RPMI7951 (cell line): Measurements from ENCODE around the gene BMPR1A. TPM values are rescaled to one million over a fixed set of nuclear protein-coding genes. Genes with fewer than 3 reads are reported as not detected.
A peak's percentile ranks its signal among the peaks of the same experiment; 100 is the strongest.
"Not testable (repeated sequence)": the region's sequence is repeated elsewhere in the genome, so short reads cannot be mapped to it uniquely, and the experiment has no call there.

Experiments used
- DNase-seq: peaks from one replicate; pipeline ENCODE4 v3.0.0-alpha.2; 2012; ENCODE audit warnings: low read depth
- total RNA-seq: library from RNA; depleted of rRNA; stranded (reverse); fragments of >200 nt; shearing (Covaris generic); gene quantifications from 2 replicates; pipeline ENCODE4 v1.2.3, GENCODE V29; 2014

BMPR1A gene
- total RNA-seq, 1 experiment from 2014 or later: 30.3 TPM

DNA sequence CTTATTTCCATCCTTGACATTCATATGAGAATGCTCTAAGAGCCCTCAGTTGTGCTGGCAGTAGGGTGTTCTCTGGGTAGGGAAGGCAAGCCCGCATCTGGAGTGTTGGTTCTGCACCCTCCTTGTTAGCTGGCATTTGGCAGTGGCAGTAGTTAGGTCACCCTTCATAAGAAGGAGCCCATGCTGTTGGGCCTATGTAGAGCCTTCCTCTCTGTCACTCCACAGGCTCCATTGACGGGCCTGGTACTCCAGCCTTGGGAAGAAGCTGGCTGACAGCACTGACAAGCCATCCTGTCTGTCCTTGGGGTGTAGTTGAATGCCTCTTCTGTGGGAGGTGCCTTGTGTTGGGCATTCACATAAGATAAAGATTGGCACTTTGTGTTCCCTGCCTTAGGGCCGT, 89.7 kb downstream of the BMPR1A start:
- DNase-seq: no peak

GRCh38 chr10:86848747-86849146, 92.3 kb downstream of the BMPR1A start:
- no peak for DNase-seq

DNA sequence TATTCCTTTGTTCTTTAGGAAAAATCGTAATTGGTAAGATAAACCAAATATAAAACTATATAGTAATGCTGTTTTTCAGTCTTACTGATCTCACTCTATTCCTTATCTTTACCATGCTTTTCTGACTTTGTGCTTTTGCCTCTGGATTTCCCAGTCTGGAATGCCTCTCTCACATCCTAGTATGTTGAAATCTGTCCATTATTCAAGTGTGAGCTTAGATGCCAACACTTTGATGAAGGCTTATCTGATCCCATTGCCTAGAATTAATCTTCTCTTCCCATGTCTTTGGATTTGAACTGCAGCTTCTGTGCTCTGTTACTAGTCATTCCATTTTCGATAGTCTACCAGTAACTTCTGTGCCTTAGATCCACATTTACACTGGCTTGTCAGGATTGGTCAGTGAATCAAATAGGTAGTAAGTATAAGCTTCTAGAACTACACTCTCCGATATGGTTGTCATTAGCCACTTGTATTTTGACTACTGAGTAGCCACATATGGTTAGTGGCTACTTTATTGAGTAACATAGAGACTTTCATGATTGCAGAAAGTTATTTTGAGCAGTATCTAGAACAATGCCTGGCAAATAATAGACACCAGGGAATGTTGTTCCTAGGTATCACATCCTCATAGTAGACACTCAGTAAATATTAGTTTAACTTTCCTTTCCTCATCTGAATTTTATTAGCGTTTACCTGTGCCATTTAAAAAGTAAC, 92.9 kb downstream of the BMPR1A start:
- no peak for DNase-seq

GRCh38 chr10:86850481-86850880, 94.1 kb downstream of the BMPR1A start:
- DNase-seq: no peak

DNA sequence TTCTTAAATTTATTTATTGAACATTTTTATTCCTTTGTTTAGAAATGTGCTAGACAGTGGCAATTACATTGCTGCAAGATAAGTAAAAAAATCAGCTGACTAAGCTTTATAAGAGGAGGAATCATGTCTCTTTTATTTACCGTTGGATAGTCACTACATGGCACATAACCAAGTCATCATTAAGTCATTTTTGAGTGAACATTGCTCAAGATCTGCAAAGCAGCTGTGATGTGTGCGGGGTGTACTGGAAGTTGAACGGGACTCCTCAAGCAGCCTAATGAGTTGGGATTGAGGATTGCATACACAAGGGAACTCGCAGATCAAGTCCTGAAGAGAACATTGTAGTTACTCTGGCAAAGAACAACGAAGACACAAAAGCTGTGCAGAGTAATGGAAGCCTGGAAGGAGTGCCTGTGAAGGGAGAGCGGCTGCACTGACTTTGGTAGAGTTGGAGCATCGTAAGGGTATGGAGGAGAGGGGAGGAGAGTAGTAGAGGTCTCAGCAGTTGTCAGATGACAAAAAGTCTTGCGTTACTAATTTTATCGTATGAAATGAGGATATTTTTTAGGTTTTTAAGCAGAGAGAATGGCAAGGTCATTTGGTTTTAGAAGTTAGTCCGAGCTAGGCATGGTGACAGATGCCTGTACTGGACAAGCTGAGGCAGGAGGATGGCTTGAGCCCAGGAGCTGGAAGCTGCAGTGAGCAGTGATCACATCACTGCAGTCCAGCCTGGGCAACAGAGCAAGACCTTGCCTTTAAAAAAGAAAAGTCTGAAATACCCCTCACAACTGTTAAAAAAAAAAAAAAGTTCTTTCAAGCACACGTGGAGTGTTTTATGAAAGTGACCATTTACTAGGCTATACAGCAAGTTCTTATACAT, 95.1 kb downstream of the BMPR1A start:
- DNase-seq: no peak

DNA sequence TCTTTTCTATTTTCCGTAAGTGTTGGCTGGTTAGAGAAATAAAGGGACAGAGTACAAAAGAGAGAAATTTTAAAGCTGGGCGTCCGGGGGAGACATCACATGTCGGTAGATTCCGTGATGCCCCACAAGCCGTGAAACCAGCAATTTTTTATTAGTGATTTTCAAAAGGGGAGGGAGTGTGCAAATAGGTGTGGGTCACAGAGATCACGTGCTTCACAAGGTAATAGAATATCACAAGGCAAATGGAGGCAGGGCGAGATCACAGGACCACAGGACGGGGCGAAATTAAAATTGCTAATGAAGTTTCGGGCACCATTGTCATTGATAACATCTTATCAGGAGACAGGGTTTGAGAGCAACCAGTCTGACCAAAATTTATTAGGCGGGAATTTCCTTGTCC, 97.2 kb downstream of the BMPR1A start:
- not testable (repeated sequence) for DNase-seq

- no peak for DNase-seq
Measured at GRCh38 chr10:86855513-86855912, 99.1 kb downstream of the BMPR1A start.

DNA sequence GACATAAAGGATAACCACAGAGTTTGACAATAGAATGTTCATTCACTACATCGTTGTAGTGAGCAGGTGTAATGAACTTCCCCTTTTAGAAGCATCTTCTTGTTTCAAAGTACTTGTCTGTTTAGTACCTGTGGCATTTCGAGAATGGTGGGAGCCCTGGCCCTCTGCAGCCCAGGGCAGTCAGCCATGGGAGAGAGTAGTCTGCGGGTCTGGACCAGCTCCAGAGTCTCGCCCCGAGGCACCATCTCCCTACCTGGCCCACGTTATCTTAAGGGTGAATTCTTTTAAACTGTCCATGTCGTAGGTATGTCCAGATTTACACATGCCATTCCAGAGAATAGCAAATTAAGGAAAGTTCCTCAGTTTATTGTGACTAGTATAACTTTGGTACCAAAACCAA, 99.7 kb downstream of the BMPR1A start:
- DNase-seq: no peak

DNA sequence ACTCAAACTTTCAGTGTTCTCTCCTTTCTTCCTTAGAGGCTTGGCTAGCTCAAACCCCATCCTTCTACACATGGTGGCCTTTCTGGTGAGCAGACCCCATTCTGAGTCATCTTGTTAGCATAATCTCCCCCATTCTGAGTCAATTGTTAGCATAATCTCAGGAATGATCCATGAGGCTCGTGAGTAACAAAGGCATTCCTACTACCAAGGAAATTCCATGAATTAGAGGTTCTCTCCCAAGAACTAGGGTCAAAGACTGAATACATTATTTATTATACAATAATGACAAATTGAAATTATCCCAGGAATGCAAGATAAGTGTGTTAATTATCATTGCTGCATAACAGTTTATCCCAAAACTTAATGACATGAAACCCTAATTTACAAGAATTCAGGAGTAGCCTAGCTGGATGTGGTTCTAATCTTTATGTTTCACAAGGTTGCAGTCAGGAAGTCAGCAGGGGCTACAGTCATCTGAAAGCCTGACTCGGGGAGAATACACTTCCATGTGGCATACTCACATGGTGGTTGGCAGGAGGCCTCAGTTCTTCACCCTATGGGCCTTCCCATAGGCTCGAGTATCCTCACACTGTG, 100.8 kb downstream of the BMPR1A start:
- DNase-seq: peak; percentile 15

- no peak for DNase-seq
Measured at GRCh38 chr10:86858011-86858410, 101.6 kb downstream of the BMPR1A start.

- no peak for DNase-seq
Measured at GRCh38 chr10:86861351-86861750, 104.9 kb downstream of the BMPR1A start.

GRCh38 chr10:86862373-86862772, 106.0 kb downstream of the BMPR1A start:
- no peak for DNase-seq

GRCh38 chr10:86862786-86863483, 106.5 kb downstream of the BMPR1A start:
- DNase-seq: no peak

- no peak for DNase-seq
Measured at GRCh38 chr10:86863484-86863842, 107.0 kb downstream of the BMPR1A start.

- not testable (repeated sequence) for DNase-seq
Measured at GRCh38 chr10:86865011-86865811, 108.8 kb downstream of the BMPR1A start.

GRCh38 chr10:86867149-86867548, 110.7 kb downstream of the BMPR1A start:
- DNase-seq: no peak

- DNase-seq: no peak
Measured at GRCh38 chr10:86868353-86868752, 111.9 kb downstream of the BMPR1A start.

DNA sequence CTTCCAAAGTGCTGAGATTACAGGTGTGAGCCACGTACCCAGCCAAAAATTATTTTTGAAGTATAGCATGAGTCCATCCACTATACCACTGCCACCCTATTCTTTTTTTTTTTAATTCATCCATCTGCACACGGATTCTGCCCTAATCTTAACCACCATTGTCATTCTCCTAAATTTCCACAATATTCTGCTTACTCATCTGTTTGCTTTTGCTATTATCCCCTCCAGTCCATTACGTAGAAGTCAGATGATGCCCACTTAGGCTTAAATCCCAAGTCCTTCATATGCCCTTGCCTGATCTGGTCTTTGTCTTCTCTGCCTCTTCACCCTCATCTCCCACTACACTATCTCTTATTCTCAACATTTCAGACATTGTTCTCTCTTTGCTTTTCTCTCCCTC, 114.3 kb downstream of the BMPR1A start:
- no peak for DNase-seq

DNA sequence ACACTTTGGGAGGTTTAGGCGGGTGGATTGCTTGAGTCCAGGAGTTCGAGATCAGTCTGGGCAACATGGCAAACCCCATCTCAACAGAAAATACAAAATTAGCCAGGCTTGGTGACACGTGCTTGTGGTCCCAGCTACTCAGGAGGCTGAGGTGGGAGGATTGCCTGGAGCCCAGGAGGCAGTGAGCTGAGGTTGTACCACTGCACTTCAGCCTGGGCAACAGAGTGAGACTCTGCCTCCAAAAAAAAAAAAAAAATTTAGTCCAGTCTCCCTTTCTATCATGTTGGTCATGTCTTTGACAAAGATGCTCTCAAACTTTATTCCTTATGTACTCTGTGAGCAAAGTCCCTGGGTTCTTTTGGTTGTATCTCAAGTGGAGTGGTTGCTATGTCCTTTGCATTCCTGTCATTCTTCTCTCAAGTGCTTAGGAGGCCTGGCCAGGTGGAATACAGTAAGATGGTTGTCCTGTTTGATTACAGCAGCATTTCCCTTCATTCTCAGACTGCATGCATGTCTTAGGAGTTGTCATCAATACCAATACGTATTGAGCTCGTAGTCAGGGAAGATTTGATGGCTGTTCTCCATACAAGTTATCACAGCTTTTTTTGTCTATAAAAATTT, 115.3 kb downstream of the BMPR1A start:
- no peak for DNase-seq

DNA sequence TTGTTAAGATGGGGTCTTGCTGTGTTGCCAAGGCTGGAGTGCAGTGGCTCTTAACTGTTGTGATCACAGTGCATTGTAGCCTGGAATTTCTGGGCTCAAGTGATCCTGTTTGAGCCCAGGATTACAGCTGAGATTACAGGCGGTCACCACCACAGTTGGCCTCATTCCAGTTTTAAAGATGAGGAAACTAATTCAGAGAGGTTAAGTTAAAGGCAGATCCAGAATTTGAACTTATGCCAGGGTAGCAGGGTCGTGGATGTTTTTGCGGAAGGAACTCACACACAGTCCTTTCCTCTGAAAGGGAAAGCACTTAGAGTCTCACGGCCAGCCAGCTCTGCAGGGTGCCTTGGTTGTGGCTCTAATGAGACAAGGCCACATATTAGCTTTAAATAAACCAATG, 116.3 kb downstream of the BMPR1A start:
- DNase-seq: peak; percentile 11

DNA sequence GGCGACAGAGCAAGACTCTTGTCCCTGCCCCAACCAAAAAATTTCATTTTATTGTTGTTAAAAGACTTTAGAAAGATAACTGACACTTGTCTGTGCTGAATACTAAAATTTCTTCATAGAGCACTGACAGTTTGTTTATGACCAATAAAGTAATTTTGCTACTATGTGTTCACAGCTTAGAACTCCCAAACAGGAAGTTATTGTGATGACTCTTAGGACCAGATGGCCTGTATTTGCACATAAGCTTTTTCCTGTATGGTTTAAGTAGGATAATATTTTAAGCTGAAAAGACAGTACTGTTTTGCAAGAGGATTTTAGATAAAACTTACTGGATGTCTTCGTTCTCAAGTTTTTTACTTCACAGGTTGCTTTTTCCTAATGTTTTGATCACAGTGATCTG, 120.3 kb downstream of the BMPR1A start:
- no peak for DNase-seq
